Measurements from ENCODE around the gene NKX2-1. TPM values are rescaled to one million over a fixed set of nuclear protein-coding genes. Genes with fewer than 3 reads are reported as not detected.

NKX2-1 gene
- total and polyA plus RNA-seq, 10 of the 15 experiments (the other 5 are each of a cell fraction or from before 2014, with no cell fraction given), result 0.03 TPM; not detected in 9

DNA sequence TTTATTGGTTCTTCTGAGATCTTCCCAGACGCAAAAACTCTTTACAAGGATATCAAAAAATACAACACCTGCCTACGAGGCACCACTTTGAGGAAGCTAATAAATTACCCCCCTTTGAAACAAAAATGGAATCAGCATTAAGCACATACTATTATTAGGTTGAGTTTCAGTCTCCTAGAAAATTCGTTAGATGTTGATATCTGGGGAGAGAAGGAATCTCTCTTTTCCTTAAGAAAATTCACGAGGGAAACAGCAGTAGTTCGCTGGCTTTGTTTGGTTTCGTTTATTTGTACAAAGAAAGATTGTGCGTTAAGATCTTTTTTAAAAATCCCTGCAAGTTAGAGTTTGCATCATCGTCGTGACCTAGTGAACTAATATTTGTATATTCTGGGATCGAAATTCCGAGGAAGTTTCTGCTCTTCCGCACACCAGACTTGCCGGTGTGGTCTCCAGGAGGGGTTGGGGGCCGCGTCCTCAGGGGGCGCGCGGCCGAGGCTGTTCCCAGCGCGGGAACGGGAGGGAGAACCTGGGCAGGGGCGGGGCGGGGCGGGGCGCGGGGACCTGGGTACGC, 12.1 kb downstream of the NKX2-1 start (continued):
- TF ChIP-seq, protein P1, sequence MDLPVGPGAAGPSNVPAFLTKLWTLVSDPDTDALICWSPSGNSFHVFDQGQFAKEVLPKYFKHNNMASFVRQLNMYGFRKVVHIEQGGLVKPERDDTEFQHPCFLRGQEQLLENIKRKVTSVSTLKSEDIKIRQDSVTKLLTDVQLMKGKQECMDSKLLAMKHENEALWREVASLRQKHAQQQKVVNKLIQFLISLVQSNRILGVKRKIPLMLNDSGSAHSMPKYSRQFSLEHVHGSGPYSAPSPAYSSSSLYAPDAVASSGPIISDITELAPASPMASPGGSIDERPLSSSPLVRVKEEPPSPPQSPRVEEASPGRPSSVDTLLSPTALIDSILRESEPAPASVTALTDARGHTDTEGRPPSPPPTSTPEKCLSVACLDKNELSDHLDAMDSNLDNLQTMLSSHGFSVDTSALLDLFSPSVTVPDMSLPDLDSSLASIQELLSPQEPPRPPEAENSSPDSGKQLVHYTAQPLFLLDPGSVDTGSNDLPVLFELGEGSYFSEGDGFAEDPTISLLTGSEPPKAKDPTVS (IDR thresholded peaks at IDR 0.05; ENCODE audit: low read depth, low read length), result no peak
- TF ChIP-seq POLR2A (IDR thresholded peaks at IDR 0.05; ENCODE audit: low read depth, low read length), result no peak

DNA sequence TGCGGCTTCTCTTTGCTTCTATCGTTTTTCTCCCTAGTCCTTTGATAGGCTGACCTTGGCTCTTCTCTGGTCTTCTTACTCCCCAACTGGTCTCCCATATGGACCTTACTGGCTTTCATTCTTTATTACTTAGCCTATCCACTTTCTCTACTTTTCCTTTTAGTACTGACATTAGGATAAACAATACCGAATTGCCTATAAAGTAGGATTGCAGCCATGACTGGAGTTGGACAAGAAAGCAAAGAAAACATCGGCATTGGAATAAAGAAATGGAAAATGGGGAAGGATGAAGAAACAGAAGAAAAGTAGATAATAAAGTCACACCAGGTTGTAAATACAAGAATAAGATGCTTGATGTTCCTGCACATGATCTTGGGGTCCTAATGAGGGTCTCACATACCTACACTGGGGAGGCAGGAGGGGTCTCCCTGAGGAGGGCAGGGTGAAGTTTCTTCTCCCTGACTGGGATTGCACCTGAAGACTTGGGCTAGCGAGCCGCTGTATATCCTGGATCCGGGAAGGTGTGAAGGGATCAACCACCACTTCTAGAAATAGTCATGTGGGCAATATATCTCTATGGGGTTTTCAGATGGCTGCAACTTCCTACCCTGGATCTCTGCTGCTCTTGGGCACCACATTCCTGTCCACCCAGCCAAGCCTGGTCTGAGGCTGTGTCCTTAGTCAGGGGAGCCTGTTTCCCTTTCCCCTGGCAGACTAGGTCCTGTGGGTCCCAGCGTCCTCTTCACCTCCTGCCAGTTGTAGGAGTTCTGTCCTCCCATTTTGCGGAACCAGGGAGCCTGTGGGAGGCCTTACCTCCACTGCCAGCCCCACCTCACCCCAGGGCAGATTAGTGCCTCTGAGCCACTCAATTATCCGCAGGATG, 13.1 kb downstream of the NKX2-1 start:
- H3K4me1 ChIP-seq (ENCODE audit: control insufficient read depth, insufficient read depth, low read length), result no peaks in the 10 kb centered on the region
- no peaks in the 10 kb centered on the region for H3K9me3 ChIP-seq (replicated peaks; ENCODE audit: control insufficient read depth, insufficient read depth, low read length)
- H3K4me3 ChIP-seq, result no peak overlapping the region
- WGBS (ENCODE audit: insufficient coverage, insufficient replicate concordance, low lambda C conversion rate, missing lambda C conversion rate), result 13% methylated on average over 9 of the region's 10 CpGs
- ChIA-PET CTCF (no interaction called here), RAD21 (ENCODE audit: unreplicated experiment) (no interaction called here), POLR2A (no interaction called here), SMC1A (ENCODE audit: uncharacterized antibody, unreplicated experiment) (no interaction called here)
- H3K27me3 ChIP-seq (replicated peaks in 1 of 2; ENCODE audit: control insufficient read depth in 2 of 2, insufficient read depth in 2 of 2, low read length in 1 of 2), result peaks cover 2 to 5% of the 10 kb centered on the region in 2 experiments; a peak in 3 of 4 replicates
- in situ Hi-C loops (cut with MboI) (no loop called here), intact Hi-C loops (cut with micrococcal nuclease; ENCODE audit: unreplicated experiment) (no loop called here)
- DNase-seq (ENCODE audit: low read depth, low spot score), result no peak
- no peak for FAIRE-seq
- no TSS peak for BruUV-seq (replicated peaks)
- H3K9ac ChIP-seq (ENCODE audit: control insufficient read depth, insufficient read depth, low read length), result no peak overlapping the region
- no peak overlapping the region for H2AFZ ChIP-seq (ENCODE audit: control insufficient read depth, low read depth, low read length)
- H4K20me1 ChIP-seq (ENCODE audit: control insufficient read depth, insufficient read depth), result no peaks in the 10 kb centered on the region
- no peak overlapping the region for H3K4me2 ChIP-seq (ENCODE audit: control insufficient read depth, insufficient read depth)
- ATAC-seq, result no peak
- no peaks in the 10 kb centered on the region for H3K36me3 ChIP-seq (ENCODE audit: control insufficient read depth in 2 of 2, insufficient read depth in 2 of 2, low read length in 1 of 2)
- no peaks in the 10 kb centered on the region for H3K79me2 ChIP-seq (ENCODE audit: control insufficient read depth, insufficient read depth, low read length)
- H3K27ac ChIP-seq (ENCODE audit: control insufficient read depth, insufficient read depth), result no peak overlapping the region
- TF ChIP-seq POLR2AphosphoS5 (IDR thresholded peaks at IDR 0.05; ENCODE audit: low read length), result no peak
- no peak for TF ChIP-seq CEBPB (IDR thresholded peaks at IDR 0.05; ENCODE audit: borderline replicate concordance in 1 of 2, low read depth in 2 of 2, low read length in 2 of 2)
- no peak for TF ChIP-seq CBFB (IDR thresholded peaks at IDR 0.05; ENCODE audit: low read depth)
- no peak for TF ChIP-seq ZBTB40 (IDR thresholded peaks at IDR 0.05; ENCODE audit: borderline replicate concordance)
- no peak for TF ChIP-seq HDAC2 (IDR thresholded peaks at IDR 0.05)
- no peak for TF ChIP-seq MTA2 (IDR thresholded peaks at IDR 0.05; ENCODE audit: low read depth)
- no peak for TF ChIP-seq CHD2 (IDR thresholded peaks at IDR 0.05; ENCODE audit: borderline replicate concordance, low read depth, low read length)
- no peak for TF ChIP-seq SREBF1 (IDR thresholded peaks at IDR 0.05; ENCODE audit: low read length)
- no peak for TF ChIP-seq ZNF592 (IDR thresholded peaks at IDR 0.05)
- no peak for TF ChIP-seq DPF2 (IDR thresholded peaks at IDR 0.05)
- no peak for TF ChIP-seq NFIC (IDR thresholded peaks at IDR 0.05; ENCODE audit: low read depth, low read length)

Measured in GM12878 (cell line).